Epithelial cell of proximal tubule (primary cell): ENCODE data around the gene RFTN2. TPM values are rescaled to one million over a fixed set of nuclear protein-coding genes. Genes with fewer than 3 reads are reported as not detected.

ENCODE experiments used
- DNase-seq: peaks from one replicate; pipeline ENCODE4 v3.0.0-alpha.2; 2011; ENCODE audit warnings: low read depth
- H3K4me3 ChIP-seq: 2 replicates; pipeline ENCODE4 v1.5.1; 2011; ENCODE audit warnings: low read depth, mild to moderate bottlenecking, low read length
- total RNA-seq: library from RNA; depleted of rRNA; stranded (reverse); fragments of >200 nt; gene quantifications from 2 replicates; pipeline ENCODE4 v1.2.3, GENCODE V29; 2015
- TF ChIP-seq, protein P1 (sequence below): conservative IDR thresholded peaks from 2 replicates; pipeline ENCODE4 v1.5.1; 2012; ENCODE audit warnings: low read depth, mild to moderate bottlenecking, low read length

The RFTN2 gene
- total RNA-seq, 1 donor from 2014 or later, result not detected

DNA sequence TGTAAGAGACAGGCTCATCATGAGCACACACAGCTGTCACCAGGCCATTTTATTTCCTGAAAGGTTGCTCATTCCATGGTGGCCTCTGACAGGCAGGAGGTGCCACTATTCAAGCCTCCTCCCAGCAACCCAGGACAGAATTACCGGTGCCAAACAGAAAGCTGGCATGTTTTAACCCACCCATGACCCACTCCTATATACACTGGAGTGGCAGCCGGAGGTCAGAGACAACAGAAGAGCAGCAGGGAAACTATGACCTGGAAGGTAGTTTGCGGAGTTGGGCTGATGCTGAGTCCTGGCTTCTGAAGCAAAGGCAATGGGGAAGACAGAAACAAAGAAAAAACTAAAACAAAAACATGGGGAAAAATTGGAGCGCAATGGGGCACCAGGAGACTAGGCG, 2.3 kb downstream of the RFTN2 start:
- no peak for DNase-seq
- TF ChIP-seq, protein P1, sequence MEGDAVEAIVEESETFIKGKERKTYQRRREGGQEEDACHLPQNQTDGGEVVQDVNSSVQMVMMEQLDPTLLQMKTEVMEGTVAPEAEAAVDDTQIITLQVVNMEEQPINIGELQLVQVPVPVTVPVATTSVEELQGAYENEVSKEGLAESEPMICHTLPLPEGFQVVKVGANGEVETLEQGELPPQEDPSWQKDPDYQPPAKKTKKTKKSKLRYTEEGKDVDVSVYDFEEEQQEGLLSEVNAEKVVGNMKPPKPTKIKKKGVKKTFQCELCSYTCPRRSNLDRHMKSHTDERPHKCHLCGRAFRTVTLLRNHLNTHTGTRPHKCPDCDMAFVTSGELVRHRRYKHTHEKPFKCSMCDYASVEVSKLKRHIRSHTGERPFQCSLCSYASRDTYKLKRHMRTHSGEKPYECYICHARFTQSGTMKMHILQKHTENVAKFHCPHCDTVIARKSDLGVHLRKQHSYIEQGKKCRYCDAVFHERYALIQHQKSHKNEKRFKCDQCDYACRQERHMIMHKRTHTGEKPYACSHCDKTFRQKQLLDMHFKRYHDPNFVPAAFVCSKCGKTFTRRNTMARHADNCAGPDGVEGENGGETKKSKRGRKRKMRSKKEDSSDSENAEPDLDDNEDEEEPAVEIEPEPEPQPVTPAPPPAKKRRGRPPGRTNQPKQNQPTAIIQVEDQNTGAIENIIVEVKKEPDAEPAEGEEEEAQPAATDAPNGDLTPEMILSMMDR, result no peak
- H3K4me3 ChIP-seq, result no peak overlapping the region

DNA sequence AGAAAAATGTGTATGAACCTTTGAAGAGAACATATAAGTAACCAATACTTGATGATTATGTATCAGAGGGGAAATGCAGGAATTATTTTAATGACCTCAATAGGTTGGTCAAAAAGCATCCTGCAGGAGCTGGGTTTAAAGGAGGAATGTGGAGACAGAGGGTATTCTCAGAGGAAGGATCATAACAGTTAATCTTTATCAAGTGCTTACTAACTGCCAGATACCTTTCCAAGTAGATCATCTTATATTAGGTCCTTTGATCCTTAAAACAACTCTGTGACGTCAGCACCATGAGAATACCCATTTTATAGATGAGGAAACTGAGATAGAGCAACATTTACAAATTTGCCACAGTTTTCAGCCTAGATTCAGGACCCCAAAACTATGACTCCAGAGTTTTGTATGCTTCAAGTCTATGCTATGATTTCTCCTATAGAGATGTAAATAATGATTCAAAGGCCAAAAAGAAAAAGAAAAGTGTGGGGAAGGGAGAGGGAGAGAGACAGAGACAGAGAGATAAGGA, 3.0 kb downstream of the RFTN2 start:
- TF ChIP-seq, protein P1, result no peak
- peak; percentile 25 for DNase-seq
- H3K4me3 ChIP-seq, result no peak overlapping the region

DNA sequence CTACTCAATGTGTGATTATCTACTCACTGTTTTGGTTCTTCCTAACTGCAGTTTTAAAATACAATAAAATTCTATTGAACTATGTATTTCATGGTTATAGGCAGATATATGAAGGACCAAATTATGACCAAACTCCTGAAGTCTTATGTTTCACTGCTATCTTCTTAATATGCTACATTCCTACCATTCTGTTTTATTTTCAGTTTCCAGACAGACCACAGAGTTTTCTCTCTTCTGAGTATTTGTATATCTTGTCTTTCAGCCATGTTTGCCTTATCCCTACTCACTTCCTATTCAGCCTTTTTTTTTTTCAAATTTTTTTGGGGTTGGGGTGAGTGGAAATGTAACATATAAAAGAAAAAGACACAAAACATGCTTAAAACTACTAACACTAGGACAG, 6.3 kb downstream of the RFTN2 start:
- DNase-seq, result no peak
- TF ChIP-seq, protein P1, result no peak
- H3K4me3 ChIP-seq, result no peak overlapping the region

DNA sequence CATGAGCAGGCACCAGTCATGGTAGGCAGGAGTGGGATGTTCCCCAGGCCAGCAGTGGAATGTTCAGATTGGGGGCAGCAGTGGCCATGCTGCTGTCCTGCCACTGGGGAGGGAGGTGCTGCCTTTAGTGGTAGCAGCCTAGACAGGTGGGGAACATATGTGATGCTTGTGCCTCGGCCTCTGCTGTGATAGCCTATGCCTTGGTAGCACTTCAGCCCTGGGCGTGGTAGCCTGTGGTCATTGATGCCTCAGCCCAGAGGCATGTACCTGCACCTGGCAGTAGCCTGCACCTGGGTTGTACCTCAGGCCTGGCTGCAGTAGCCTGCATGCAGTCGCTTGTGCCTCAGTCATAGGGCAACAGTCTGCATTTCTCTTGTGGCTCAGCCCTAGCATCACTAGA, 7.1 kb downstream of the RFTN2 start:
- no peak overlapping the region for H3K4me3 ChIP-seq

DNA sequence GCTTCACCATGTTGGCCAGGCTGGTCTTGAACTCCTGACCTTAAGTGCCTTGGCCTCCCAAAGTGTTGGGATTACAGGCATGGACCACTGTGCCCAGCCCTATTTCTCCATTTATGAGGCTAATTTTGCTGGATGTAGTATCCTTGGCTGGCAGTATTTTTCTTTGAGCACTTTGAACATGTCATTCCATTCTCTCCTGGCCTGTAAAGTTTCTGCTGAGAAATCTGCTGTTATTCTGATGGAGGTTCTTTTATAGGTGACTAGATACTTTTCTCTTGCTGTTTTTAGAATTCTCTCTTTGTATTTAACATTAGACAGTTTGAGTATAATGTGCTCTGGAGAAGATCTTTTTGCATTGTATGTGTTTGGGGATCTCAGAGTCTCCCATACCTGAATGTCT, 9.1 kb downstream of the RFTN2 start:
- no peak overlapping the region for H3K4me3 ChIP-seq
- DNase-seq, result no peak
- TF ChIP-seq, protein P1, result no peak

More for the DNA sequence above, 7.1 kb downstream of the RFTN2 start:
- TF ChIP-seq, protein P1, result no peak
- DNase-seq, result no peak

DNA sequence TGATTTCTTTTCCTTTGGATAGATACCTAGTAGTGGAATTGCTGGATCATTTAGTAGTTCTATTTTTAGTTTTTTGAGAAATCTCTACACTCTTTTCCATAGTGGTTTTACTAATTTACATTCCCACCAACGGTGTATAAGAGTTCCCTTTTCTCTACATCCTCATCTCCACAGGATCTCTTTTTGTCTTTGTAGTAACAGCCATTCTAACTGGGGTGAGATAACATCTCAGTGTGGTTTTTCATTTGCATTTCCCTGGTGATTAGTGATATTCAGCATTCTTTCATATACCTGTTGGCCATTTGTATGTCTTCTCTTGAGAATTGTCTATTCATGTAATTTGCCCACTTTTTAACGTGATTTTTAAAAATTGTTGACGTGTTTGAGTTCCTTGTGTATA, 13.8 kb downstream of the RFTN2 start:
- no peak overlapping the region for H3K4me3 ChIP-seq
- DNase-seq, result no peak
- TF ChIP-seq, protein P1, result no peak

DNA sequence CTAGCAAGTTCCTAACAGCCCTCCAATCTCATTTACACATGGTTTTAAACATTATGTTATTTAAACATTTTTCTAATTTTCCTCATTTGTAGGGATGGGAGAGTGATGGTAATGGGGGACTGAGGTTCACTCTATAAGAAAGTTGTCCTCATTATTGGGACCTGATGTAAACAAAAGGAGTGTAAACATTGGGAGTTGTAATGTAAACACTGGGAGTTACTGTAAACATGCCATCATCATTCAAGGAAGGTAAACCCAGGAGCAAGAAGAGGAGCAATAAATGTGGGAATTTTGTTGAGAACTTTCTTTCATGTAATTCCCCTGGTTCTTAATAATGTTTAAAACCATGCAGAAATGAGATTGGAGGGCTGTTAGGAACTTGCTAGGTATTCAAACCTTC, 17.8 kb downstream of the RFTN2 start:
- TF ChIP-seq, protein P1, result no peak
- H3K4me3 ChIP-seq, result no peak overlapping the region
- no peak for DNase-seq
